IPS-15b (cell line): ENCODE results near the gene TAF5L.
"Not testable (repeated sequence)": the region's sequence is repeated elsewhere in the genome, so short reads cannot be mapped to it uniquely, and the experiment has no call there.

Experiments used
- H3K27me3 ChIP-seq: one replicate; pipeline ENCODE4 v1.6.1; 2013; ENCODE audit warnings: low read length; ENCODE audit not compliant: control insufficient read depth, insufficient read depth
- H3K36me3 ChIP-seq: one replicate; pipeline ENCODE4 v1.6.1; 2013; ENCODE audit warnings: low read length; ENCODE audit not compliant: control insufficient read depth, insufficient read depth
- H3K4me1 ChIP-seq: one replicate; pipeline ENCODE4 v1.6.1; 2013; ENCODE audit warnings: mild to moderate bottlenecking, low read length; ENCODE audit not compliant: control insufficient read depth, insufficient read depth
- H3K4me3 ChIP-seq: one replicate; pipeline ENCODE4 v1.5.1; 2013; ENCODE audit warnings: low read depth, low read length
- H3K9ac ChIP-seq: one replicate; pipeline ENCODE4 v1.6.1; 2013; ENCODE audit warnings: low read depth, mild to moderate bottlenecking, low read length
- H3K9me3 ChIP-seq: one replicate; pipeline ENCODE4 v1.6.1; 2013; ENCODE audit warnings: mild to moderate bottlenecking, low read length; ENCODE audit not compliant: control insufficient read depth, insufficient read depth

TAF5L gene

DNA sequence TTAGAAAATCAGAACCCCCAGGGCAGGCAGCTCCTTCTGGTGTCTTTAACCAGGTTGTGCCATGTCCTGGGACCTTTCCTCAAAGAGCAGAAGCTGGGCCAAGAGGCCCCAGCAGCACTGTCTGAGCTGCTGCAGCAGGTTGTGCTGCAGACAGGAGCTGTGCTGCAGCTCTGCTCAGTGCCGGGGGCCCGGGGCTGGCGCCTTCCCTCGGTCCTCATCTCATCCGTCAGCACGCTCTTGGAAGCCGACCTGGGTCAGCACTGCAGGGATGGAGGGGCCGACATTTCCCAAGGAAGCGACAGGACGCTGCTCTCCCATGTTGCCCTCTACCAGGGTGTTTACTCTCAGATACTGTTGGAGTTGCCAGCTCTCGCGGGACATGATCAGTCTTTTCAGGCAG is 11.8 kb upstream of the TAF5L start:
- Histone ChIP-seq H3K36me3 (peaks cover 11% of the 10 kb centered on the region), H3K4me3 (no peak overlapping the region), H3K9me3 (no peaks in the 10 kb centered on the region), H3K9ac (no peak overlapping the region), H3K4me1 (no peaks in the 10 kb centered on the region), H3K27me3 (no peaks in the 10 kb centered on the region)

- H3K27me3 ChIP-seq: no peaks in the 10 kb centered on the region
- H3K36me3 ChIP-seq: peaks cover 11% of the 10 kb centered on the region
- H3K4me1 ChIP-seq: no peaks in the 10 kb centered on the region
- H3K9me3 ChIP-seq: no peaks in the 10 kb centered on the region
- no peak overlapping the region for H3K9ac ChIP-seq
- no peak overlapping the region for H3K4me3 ChIP-seq
Measured at GRCh38 chr1:229636042-229636441, 10.1 kb upstream of the TAF5L start.

DNA sequence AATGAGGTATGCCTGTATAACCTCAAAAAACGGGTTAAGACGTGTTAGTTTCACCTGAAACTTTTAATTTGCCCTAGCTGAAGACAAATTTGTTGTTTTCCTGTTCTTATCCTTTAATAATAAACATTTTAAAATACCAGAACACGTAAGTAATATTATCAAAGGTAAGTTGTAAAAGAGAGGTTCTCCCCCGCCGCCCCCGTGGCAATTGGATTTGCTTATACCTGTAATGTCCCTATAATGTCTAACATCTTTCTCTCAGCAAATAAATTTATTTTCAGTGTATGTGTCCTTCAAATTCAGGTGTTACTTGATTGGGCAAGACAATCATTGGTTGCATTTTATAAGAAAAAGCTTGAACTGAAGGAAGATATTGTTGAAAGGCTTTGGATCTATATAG is 6.0 kb upstream of the TAF5L start:
- H3K9ac ChIP-seq: no peak overlapping the region
- no peak overlapping the region for H3K4me3 ChIP-seq
- no peaks in the 10 kb centered on the region for H3K4me1 ChIP-seq
- peaks cover 11% of the 10 kb centered on the region for H3K36me3 ChIP-seq
- H3K27me3 ChIP-seq: no peaks in the 10 kb centered on the region
- H3K9me3 ChIP-seq: no peaks in the 10 kb centered on the region

DNA sequence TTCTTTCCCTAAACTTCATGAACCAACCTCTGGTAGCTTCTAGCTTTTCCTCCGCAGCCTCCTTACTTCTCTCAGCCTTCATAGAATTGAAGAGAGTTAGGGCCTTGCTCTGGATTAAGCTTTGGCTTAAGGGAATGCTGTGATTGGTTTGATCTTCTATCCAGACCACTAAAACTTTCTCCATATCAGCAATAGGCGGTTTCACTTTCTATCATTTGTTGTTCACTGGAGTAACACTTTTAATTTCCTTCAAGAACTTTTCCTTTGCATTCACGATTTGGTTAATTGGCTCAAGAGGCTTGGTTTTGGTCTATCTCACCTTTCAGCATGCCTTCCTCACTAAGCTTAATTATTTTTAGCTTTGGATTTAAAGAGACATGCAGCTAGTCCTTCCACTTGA is 5.2 kb upstream of the TAF5L start:
- H3K9ac ChIP-seq: no peak overlapping the region
- H3K27me3 ChIP-seq: no peaks in the 10 kb centered on the region
- H3K36me3 ChIP-seq: peaks cover 8% of the 10 kb centered on the region
- H3K4me3 ChIP-seq: no peak overlapping the region
- no peaks in the 10 kb centered on the region for H3K9me3 ChIP-seq
- H3K4me1 ChIP-seq: no peaks in the 10 kb centered on the region

GRCh38 chr1:229629261-229629660 is 3.3 kb upstream of the TAF5L start:
- H3K36me3 ChIP-seq: no peaks in the 10 kb centered on the region
- peaks cover 3% of the 10 kb centered on the region for H3K4me1 ChIP-seq
- H3K27me3 ChIP-seq: no peaks in the 10 kb centered on the region
- H3K9me3 ChIP-seq: no peaks in the 10 kb centered on the region
- no peak overlapping the region for H3K9ac ChIP-seq
- no peak overlapping the region for H3K4me3 ChIP-seq

DNA sequence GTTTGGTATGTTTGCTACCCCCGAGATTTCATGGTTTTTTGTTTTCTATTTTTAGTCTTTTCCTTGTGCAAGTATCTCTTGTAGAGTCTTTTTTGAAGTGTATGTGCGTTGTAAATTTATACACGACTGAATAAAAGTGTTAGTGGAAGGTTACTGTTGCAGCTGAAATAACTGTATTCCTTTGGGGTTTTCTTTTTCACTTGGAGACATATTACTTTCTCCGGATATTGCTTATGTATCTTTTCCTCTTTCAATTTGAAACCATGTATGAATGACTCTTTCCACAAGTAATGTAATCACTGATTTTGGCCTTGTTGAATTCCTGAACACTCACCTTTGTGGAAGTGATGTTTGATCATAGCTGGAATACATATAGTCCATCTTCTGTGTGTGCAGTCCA is 1.1 kb upstream of the TAF5L start:
- Histone ChIP-seq H3K4me1 (peaks cover 3% of the 10 kb centered on the region), H3K4me3 (peak overlapping the region; percentile 79), H3K27me3 (no peaks in the 10 kb centered on the region), H3K9me3 (no peaks in the 10 kb centered on the region), H3K9ac (no peak overlapping the region), H3K36me3 (no peaks in the 10 kb centered on the region)

DNA sequence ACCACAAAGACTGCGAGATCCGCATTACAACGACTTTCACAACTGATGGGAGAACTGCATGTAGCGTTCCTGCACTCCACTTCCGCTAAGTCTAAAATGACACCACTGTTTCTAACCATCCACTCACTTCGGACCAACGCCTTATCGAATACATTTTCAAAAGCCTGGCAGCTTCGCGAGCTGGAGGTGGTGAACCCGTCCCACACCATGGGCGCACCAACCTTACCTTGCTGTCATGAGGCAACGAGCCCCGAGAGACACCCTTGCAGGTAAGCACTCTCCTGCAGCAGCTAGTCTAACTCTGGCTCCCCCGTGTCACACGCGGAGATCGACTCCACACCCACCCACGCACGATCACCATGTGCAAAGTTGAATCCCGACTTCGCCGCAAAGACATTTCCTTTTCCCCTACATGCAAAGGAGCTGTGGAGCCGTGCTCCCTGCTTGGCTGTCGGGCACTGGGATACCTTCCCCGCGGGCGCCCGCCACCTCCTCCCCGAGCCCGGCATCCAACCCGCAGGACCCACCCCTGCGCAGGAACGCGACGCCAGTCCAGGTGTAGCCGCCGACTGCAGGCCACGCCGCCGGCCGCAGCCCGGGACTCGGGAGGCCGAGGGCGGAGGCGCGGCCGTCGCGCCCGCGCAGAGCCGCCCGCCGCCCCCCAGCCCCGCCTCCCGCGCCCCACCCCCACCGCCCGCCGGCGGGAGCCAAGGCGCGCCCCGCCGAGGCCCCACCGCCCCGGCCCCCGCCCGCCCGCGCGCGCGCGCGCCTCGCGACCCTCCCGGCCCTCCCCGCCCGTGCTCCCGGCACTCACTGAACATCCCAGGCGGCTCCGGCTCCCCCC is 629 bp downstream of the TAF5L start:
- H3K36me3 ChIP-seq: no peaks in the 10 kb centered on the region
- peaks cover 3% of the 10 kb centered on the region for H3K4me1 ChIP-seq
- H3K27me3 ChIP-seq: no peaks in the 10 kb centered on the region
- H3K9me3 ChIP-seq: no peaks in the 10 kb centered on the region
- no peak overlapping the region for H3K9ac ChIP-seq
- peak overlapping the region; percentile 86 for H3K4me3 ChIP-seq

GRCh38 chr1:229624521-229625070 is 1.3 kb downstream of the TAF5L start:
- no peaks in the 10 kb centered on the region for H3K27me3 ChIP-seq
- H3K9ac ChIP-seq: no peak overlapping the region
- peak overlapping the region; percentile 86 for H3K4me3 ChIP-seq
- no peaks in the 10 kb centered on the region for H3K36me3 ChIP-seq
- peaks cover 3% of the 10 kb centered on the region for H3K4me1 ChIP-seq
- H3K9me3 ChIP-seq: no peaks in the 10 kb centered on the region

GRCh38 chr1:229623838-229624237 is 2.1 kb downstream of the TAF5L start:
- Histone ChIP-seq H3K4me1 (peaks cover 3% of the 10 kb centered on the region), H3K36me3 (no peaks in the 10 kb centered on the region), H3K4me3 (no peak overlapping the region), H3K9ac (no peak overlapping the region), H3K9me3 (no peaks in the 10 kb centered on the region), H3K27me3 (no peaks in the 10 kb centered on the region)

DNA sequence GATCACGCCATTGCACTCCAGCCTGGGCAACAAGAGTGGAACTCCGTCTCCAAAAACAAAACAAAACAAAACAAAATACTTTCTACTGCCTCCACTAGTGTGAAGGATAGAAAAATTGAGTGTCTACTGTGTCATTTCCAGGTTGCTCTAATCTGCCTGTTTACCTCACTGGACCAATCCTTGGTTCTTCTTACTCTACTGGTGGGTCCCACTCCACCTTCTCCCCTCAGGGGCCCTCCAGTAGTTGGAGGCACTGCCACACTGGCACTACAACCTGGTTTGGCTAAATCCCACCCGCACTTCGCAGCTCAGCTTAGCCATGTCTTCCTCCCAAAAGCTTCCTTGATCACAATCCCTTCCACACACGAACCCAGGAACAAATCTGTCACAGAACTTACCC is 2.7 kb downstream of the TAF5L start:
- Histone ChIP-seq H3K4me1 (peaks cover 3% of the 10 kb centered on the region), H3K4me3 (no peak overlapping the region), H3K36me3 (no peaks in the 10 kb centered on the region), H3K9ac (no peak overlapping the region), H3K9me3 (no peaks in the 10 kb centered on the region), H3K27me3 (no peaks in the 10 kb centered on the region)

DNA sequence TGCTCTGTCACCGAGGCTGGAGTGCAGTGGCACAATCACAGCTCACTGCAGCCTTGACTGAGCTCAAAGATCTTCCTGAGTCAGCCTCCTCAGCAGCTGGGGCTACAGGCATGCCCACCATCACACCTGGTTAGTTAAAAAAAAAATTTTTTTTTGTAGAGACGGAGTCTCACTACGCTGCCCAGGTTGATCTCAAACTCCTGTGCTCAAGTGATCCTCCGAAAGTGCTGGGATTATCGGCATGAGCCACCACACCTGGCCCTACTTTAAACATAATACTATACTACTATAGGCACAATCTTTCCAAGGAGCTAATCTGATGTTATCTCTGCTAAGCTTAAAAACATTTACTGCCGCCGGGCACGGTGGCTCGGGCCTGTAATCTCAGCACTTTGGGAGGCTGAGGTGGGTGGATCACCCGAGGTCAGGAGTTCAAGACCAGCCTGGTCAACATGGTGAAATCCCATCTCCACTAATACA is 3.2 kb downstream of the TAF5L start:
- not testable (repeated sequence) for H3K27me3 ChIP-seq, H3K36me3 ChIP-seq, H3K9me3 ChIP-seq, H3K4me3 ChIP-seq, H3K9ac ChIP-seq, H3K4me1 ChIP-seq

- H3K9me3 ChIP-seq: no peaks in the 10 kb centered on the region
- no peaks in the 10 kb centered on the region for H3K27me3 ChIP-seq
- peaks cover 3% of the 10 kb centered on the region for H3K4me1 ChIP-seq
- no peak overlapping the region for H3K4me3 ChIP-seq
- no peak overlapping the region for H3K9ac ChIP-seq
- H3K36me3 ChIP-seq: no peaks in the 10 kb centered on the region
Measured at GRCh38 chr1:229621663-229622062, 4.3 kb downstream of the TAF5L start.
